WTC11 (cell line): Measurements from ENCODE around the gene RPL10.

ENCODE experiments used
- ATF1 ChIP-seq: sonication (generic); formaldehyde crosslinking; IDR thresholded peaks from 2 replicates; pipeline ENCODE4 v1.8.1; 2023; ENCODE audit warnings: mild to moderate bottlenecking, moderate library complexity, missing genetic modification reagents
- ATF2 ChIP-seq: sonication (generic); formaldehyde crosslinking; IDR thresholded peaks from 2 replicates; pipeline ENCODE4 v1.8.1; 2022; ENCODE audit warnings: low read depth, missing genetic modification reagents, borderline replicate concordance
- ATF3 ChIP-seq: sonication (generic); formaldehyde crosslinking; conservative IDR thresholded peaks from 2 replicates; pipeline ENCODE4 v1.8.1; 2022; ENCODE audit warnings: mild to moderate bottlenecking, missing genetic modification reagents
- CBFB ChIP-seq: sonication (generic); formaldehyde crosslinking; IDR thresholded peaks from 2 replicates; pipeline ENCODE4 v1.8.1; 2022; ENCODE audit warnings: mild to moderate bottlenecking, low read depth, missing genetic modification reagents
- CREM ChIP-seq: sonication (generic); formaldehyde crosslinking; IDR thresholded peaks from 2 replicates; pipeline ENCODE4 v1.8.1; 2022; ENCODE audit warnings: mild to moderate bottlenecking, missing genetic modification reagents, moderate library complexity
- CTCF ChIP-seq: fragments of 200-600 bp; IDR thresholded peaks from 2 replicates; pipeline ENCODE4 v1.8.0; 2022; ENCODE audit warnings: antibody characterized with exemption
- E2F4 ChIP-seq: sonication (generic); formaldehyde crosslinking; IDR thresholded peaks from 2 replicates; pipeline ENCODE4 v1.8.1; 2022; ENCODE audit warnings: low read depth, mild to moderate bottlenecking, moderate library complexity, missing genetic modification reagents, borderline replicate concordance
- E2F5 ChIP-seq: sonication (generic); formaldehyde crosslinking; IDR thresholded peaks from 2 replicates; pipeline ENCODE4 v1.8.1; 2022; ENCODE audit warnings: mild to moderate bottlenecking, moderate library complexity, missing genetic modification reagents
- ESRRA ChIP-seq: sonication (generic); formaldehyde crosslinking; IDR thresholded peaks from 2 replicates; pipeline ENCODE4 v1.8.1; 2022; ENCODE audit warnings: mild to moderate bottlenecking, missing genetic modification reagents, borderline replicate concordance
- NFE2L1 ChIP-seq: sonication (generic); formaldehyde crosslinking; IDR thresholded peaks from 2 replicates; pipeline ENCODE4 v1.8.1; 2023; ENCODE audit warnings: missing genetic modification reagents
- TCF7 ChIP-seq: sonication (generic); formaldehyde crosslinking; IDR thresholded peaks from 2 replicates; pipeline ENCODE4 v1.8.0; 2022; ENCODE audit warnings: mild to moderate bottlenecking, low read depth, missing genetic modification reagents, moderate library complexity
- ZNF138 ChIP-seq: sonication (generic); formaldehyde crosslinking; conservative IDR thresholded peaks from 2 replicates; pipeline ENCODE4 v1.8.1; 2022; ENCODE audit warnings: mild to moderate bottlenecking, moderate library complexity, missing genetic modification reagents
- ZSCAN18 ChIP-seq: fragments of 250-450 bp; sonication (Bioruptor Pico); IDR thresholded peaks from 2 replicates; pipeline ENCODE4 v2.1.2; 2022; ENCODE audit warnings: mild to moderate bottlenecking, moderate library complexity

GRCh38 chrX:154365052-154365600 is 33.1 kb upstream of the RPL10 start:
- TF ChIP-seq CTCF (no peak), NFE2L1 (CRISPR knock-in tag) (no peak), E2F4 (no peak), TCF7 (CRISPR knock-in tag) (no peak), ATF3 (CRISPR knock-in tag) (no peak), CREM (CRISPR knock-in tag) (no peak), CBFB (CRISPR knock-in tag) (no peak), ATF2 (CRISPR knock-in tag) (no peak), ZNF138 (CRISPR knock-in tag) (no peak), ATF1 (no peak), E2F5 (CRISPR knock-in tag) (no peak), ZSCAN18 (CRISPR knock-in tag) (no peak), ESRRA (CRISPR knock-in tag) (no peak)
